ENCODE results near the gene ACBD4.
A peak's percentile ranks its signal among the peaks of the same experiment; 100 is the strongest.

The ACBD4 gene, protein sequence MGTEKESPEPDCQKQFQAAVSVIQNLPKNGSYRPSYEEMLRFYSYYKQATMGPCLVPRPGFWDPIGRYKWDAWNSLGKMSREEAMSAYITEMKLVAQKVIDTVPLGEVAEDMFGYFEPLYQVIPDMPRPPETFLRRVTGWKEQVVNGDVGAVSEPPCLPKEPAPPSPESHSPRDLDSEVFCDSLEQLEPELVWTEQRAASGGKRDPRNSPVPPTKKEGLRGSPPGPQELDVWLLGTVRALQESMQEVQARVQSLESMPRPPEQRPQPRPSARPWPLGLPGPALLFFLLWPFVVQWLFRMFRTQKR

GRCh38 chr17:45135192-45135977 is at the start of gene ACBD4:
TSS of gene ACBD4 (plus strand) at chr17:45135687. CDS start at chr17:45136145, 458 bp downstream.
- H3K4me3 ChIP-seq (ENCODE audit: low read depth, low read length): peak within 1 kb of the TSS; percentile 87
- peak; percentile 96 for DNase-seq (ENCODE audit: low read depth)
- peak; percentile 100 for TF ChIP-seq CTCF (IDR thresholded peaks at IDR 0.05; ENCODE audit: low read depth, low read length, missing control alignments)

- no peak for DNase-seq (ENCODE audit: low read depth)
- H3K4me3 ChIP-seq (ENCODE audit: low read depth, low read length): no peak overlapping the region
- no peak for TF ChIP-seq CTCF (IDR thresholded peaks at IDR 0.05; ENCODE audit: low read depth, low read length, missing control alignments)
These were observed 49.1 kb upstream of the ACBD4 start for GRCh38 chr17:45086391-45086790.

DNA sequence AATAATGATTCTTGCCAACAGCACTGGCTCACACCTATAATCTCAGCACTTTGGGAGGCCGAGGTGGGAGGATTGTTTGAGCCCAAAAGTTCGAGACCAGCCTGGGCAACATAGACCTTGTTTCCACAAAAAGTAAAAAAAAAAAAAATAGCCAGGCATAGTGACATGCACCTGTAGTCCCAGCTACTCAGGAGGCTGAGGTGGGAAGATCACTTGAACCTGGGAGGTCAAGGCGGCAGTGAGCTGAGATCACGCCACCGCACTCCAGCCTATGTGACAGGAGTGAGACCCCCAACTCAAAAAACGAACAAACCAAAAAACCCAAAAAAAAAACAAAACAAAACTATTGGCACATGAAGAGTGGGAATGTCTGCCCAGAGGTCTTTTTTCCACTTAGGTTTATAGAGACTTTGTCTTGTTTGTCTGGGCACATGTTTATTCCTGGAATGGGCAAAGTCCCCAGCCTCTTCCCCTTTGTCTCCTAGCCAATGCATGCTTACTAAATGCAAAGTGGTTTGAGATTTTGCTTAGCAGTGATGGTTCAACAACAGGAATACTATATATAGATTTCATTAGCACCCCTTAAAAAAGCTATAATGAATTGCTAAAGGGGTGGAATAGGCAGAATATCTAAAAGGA is 48.5 kb upstream of the ACBD4 start:
- no peak for TF ChIP-seq CTCF (IDR thresholded peaks at IDR 0.05; ENCODE audit: low read depth, low read length, missing control alignments)
- H3K4me3 ChIP-seq (ENCODE audit: low read depth, low read length): no peak overlapping the region
- no peak for DNase-seq (ENCODE audit: low read depth)

DNA sequence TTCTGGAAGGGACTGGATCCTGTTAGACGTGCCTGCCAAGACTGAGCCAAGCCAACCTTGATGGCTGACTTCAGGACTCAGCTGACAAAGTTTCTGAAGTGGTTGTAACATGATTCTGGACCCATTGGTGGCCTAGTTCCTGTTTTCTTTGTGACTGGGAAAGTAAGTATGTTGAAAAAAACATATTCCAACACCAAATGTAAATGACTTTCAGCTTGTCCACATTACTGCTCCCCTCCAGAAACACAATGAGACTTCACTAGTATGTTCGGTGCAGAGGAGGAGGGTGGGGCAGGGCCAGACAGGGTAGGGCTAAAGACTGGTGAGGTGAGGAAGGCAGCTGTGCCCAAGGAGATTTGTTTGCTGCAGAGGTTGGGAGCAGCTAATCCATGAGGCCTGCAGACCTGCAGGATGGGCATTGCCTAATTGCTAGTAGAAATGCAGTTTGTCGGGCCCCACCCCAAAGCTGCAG is 47.9 kb upstream of the ACBD4 start:
- H3K4me3 ChIP-seq (ENCODE audit: low read depth, low read length): no peak overlapping the region
- no peak for DNase-seq (ENCODE audit: low read depth)
- no peak for TF ChIP-seq CTCF (IDR thresholded peaks at IDR 0.05; ENCODE audit: low read depth, low read length, missing control alignments)

- DNase-seq (ENCODE audit: low read depth): no peak
- TF ChIP-seq CTCF (IDR thresholded peaks at IDR 0.05; ENCODE audit: low read depth, low read length, missing control alignments): no peak
- no peak overlapping the region for H3K4me3 ChIP-seq (ENCODE audit: low read depth, low read length)
These were observed 47.5 kb upstream of the ACBD4 start for GRCh38 chr17:45087978-45088377.

DNA sequence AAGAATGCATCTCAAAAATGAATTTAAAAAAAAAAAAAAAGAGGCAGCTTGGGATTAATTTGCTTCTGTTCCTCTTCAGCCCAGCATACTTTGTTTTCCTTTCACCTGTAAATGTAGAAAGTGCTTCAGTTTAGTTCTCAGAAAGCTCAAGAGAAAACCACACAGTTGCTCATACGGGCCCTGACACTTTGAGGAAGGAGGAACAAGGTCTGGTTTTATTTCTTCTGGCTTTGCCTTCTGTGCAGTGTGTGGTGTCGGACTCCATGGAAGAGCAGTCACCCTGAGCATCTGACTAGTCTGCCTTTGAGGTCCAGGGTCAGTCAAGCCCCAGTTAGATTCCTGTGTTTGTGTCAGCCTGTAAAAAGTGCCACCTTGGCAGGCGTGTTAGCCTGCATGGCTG is 46.7 kb upstream of the ACBD4 start:
- H3K4me3 ChIP-seq (ENCODE audit: low read depth, low read length): no peak overlapping the region
- DNase-seq (ENCODE audit: low read depth): no peak
- TF ChIP-seq CTCF (IDR thresholded peaks at IDR 0.05; ENCODE audit: low read depth, low read length, missing control alignments): no peak
